PFSK-1 (cell line): ENCODE measurements around the gene CFAP77.

Source experiments
- POLR2AphosphoS5 ChIP-seq: IDR thresholded peaks from 2 replicates; pipeline ENCODE4 v1.6.1; 2012; ENCODE audit warnings: low read depth, mild to moderate bottlenecking, control low read depth, low read length, moderate library complexity
- SIN3A ChIP-seq: IDR thresholded peaks from 2 replicates; pipeline ENCODE4 v1.6.1; 2012; ENCODE audit warnings: mild to moderate bottlenecking, low read length, moderate library complexity, borderline replicate concordance; ENCODE audit not compliant: insufficient read depth
- TAF1 ChIP-seq: IDR thresholded peaks from 2 replicates; pipeline ENCODE4 v1.6.1; 2012; ENCODE audit warnings: low read length, control low read depth, borderline replicate concordance; ENCODE audit not compliant: insufficient read depth
- TF ChIP-seq, protein P1 (sequence below), 2 experiments: IDR thresholded peaks; 2 replicates each; pipeline versions ENCODE4 v1.6.1 to v1.8.0; 2011 to 2012; ENCODE audit warnings: low read depth in 2 of 2, low read length in 2 of 2, control low read depth in 1 of 2, inconsistent platforms in 1 of 2, mild to moderate bottlenecking in 1 of 2, moderate library complexity in 1 of 2; ENCODE audit not compliant: insufficient read depth in 1 of 2

DNA sequence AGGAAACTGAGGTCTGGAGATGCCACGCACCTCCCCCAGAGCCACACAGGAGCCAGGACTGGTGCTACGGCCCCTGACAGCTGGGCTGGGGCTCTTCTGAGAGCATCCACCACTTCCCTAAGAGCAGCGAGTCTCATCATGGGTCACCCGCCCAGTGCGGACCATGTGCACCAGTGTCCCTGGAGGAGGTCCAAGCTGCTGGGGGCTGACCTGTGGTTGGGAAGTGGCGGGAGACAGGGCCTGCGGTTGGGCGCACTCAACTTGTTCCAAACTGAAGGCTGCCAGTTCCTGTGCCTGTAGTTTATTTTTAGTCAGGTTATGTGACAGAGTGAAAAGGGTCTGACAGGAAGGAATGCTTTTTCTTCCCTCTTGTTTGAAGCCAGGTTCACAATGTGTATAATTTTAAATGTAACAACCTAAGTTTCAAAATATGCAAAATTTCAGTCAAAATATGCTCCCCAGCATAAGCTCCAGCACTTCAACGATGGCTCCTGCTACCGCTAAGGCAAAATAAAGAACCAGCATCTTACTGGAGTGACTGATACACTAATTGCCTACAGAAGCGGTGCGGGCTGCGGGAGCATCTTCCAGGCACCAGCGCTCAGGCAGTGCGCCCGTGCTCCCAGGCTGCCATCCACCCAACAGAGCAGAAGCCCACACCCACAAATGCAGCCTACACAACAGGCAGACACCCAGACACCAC lies 187.2 kb downstream of the CFAP77 start:
- TF ChIP-seq POLR2AphosphoS5 = no peak
- TF ChIP-seq TAF1 = no peak
- TF ChIP-seq, protein P1, sequence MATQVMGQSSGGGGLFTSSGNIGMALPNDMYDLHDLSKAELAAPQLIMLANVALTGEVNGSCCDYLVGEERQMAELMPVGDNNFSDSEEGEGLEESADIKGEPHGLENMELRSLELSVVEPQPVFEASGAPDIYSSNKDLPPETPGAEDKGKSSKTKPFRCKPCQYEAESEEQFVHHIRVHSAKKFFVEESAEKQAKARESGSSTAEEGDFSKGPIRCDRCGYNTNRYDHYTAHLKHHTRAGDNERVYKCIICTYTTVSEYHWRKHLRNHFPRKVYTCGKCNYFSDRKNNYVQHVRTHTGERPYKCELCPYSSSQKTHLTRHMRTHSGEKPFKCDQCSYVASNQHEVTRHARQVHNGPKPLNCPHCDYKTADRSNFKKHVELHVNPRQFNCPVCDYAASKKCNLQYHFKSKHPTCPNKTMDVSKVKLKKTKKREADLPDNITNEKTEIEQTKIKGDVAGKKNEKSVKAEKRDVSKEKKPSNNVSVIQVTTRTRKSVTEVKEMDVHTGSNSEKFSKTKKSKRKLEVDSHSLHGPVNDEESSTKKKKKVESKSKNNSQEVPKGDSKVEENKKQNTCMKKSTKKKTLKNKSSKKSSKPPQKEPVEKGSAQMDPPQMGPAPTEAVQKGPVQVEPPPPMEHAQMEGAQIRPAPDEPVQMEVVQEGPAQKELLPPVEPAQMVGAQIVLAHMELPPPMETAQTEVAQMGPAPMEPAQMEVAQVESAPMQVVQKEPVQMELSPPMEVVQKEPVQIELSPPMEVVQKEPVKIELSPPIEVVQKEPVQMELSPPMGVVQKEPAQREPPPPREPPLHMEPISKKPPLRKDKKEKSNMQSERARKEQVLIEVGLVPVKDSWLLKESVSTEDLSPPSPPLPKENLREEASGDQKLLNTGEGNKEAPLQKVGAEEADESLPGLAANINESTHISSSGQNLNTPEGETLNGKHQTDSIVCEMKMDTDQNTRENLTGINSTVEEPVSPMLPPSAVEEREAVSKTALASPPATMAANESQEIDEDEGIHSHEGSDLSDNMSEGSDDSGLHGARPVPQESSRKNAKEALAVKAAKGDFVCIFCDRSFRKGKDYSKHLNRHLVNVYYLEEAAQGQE (IDR thresholded peaks at IDR 0.05; ENCODE audit: insufficient read depth in 1 of 2, low read depth in 2 of 2, low read length in 2 of 2) = no peak
- TF ChIP-seq SIN3A = no peak
